BLaER1 treated with 17β-estradiol and CSF1 and Interleukin-3, amounts not matched to agents 10 nM and 100 nM (cell line): ENCODE data around the gene KRT76.
A peak's percentile ranks its signal among the peaks of the same experiment; 100 is the strongest.
"Not testable (repeated sequence)": the region's sequence is repeated elsewhere in the genome, so short reads cannot be mapped to it uniquely, and the experiment has no call there.

Source experiments
- H3K27ac ChIP-seq, 11 experiments: shearing (Covaris generic); formaldehyde crosslinking; 2 replicates each; pipeline ENCODE4 v1.8.1; 2022
- H3K27me3 ChIP-seq, 11 experiments: shearing (Covaris generic); formaldehyde crosslinking; 2 replicates each; pipeline ENCODE4 v1.8.1; 2022
- H3K36me3 ChIP-seq, 11 experiments: shearing (Covaris generic); formaldehyde crosslinking; 2 replicates each; pipeline ENCODE4 v1.8.1; 2022
- H3K4me1 ChIP-seq, 10 experiments: shearing (Covaris generic); formaldehyde crosslinking; 2 replicates each; pipeline ENCODE4 v1.8.1; 2022
- H3K4me2 ChIP-seq, 11 experiments: shearing (Covaris generic); formaldehyde crosslinking; 2 replicates each; pipeline ENCODE4 v1.8.1; 2022
- H3K4me3 ChIP-seq, 10 experiments: shearing (Covaris generic); formaldehyde crosslinking; 2 replicates each; pipeline ENCODE4 v1.8.1; 2022
- H3K9ac ChIP-seq, 11 experiments: shearing (Covaris generic); formaldehyde crosslinking; 2 replicates each; pipeline ENCODE4 v1.8.1; 2022
- H3K9me3 ChIP-seq, 11 experiments: shearing (Covaris generic); formaldehyde crosslinking; replicated peaks in 1 of 11; 2 replicates each; pipeline ENCODE4 v1.8.1; 2022
- H4K20me1 ChIP-seq, 11 experiments: shearing (Covaris generic); formaldehyde crosslinking; 2 replicates each; pipeline ENCODE4 v1.8.1; 2022
- Cebpa-rat ChIP-seq, 11 experiments: shearing (Covaris generic); IDR thresholded peaks; 2 replicates each; pipeline ENCODE4 v1.8.1; 2022

The KRT76 gene

GRCh38 chr12:52751795-52752194, 25.4 kb downstream of the KRT76 start:
- H3K4me3 ChIP-seq, result no peak overlapping the region
- no peak overlapping the region for H3K9ac ChIP-seq
- no peak for TF ChIP-seq Cebpa-rat (IDR thresholded peaks at IDR 0.05)
- peaks cover 6 to 15% (median 11%) of the 10 kb centered on the region in 10 experiments; a peak in 19 of 20 replicates for H3K4me1 ChIP-seq
- H3K27me3 ChIP-seq, result no peaks in the 10 kb centered on the region
- no peaks in the 10 kb centered on the region for H4K20me1 ChIP-seq
- no peaks in the 10 kb centered on the region for H3K36me3 ChIP-seq
- H3K4me2 ChIP-seq, result no peak overlapping the region
- no peaks in the 10 kb centered on the region for H3K9me3 ChIP-seq
- no peak overlapping the region for H3K27ac ChIP-seq

- peaks cover 6 to 15% (median 11%) of the 10 kb centered on the region in 10 experiments; a peak in 19 of 20 replicates for H3K4me1 ChIP-seq
- not testable (repeated sequence) for H3K4me2 ChIP-seq, H3K36me3 ChIP-seq, H3K9ac ChIP-seq, H3K27me3 ChIP-seq, H3K27ac ChIP-seq, H4K20me1 ChIP-seq, H3K4me3 ChIP-seq, H3K9me3 ChIP-seq
These were observed 26.6 kb downstream of the KRT76 start for GRCh38 chr12:52750532-52750931.

GRCh38 chr12:52749827-52750226, 27.3 kb downstream of the KRT76 start:
- TF ChIP-seq Cebpa-rat (IDR thresholded peaks at IDR 0.05), result no peak
- H3K27me3 ChIP-seq, result no peaks in the 10 kb centered on the region
- no peak overlapping the region for H3K27ac ChIP-seq
- no peaks in the 10 kb centered on the region for H3K36me3 ChIP-seq
- H3K9ac ChIP-seq, result no peak overlapping the region
- H3K9me3 ChIP-seq, result no peaks in the 10 kb centered on the region
- no peak overlapping the region for H3K4me3 ChIP-seq
- no peak overlapping the region for H3K4me2 ChIP-seq
- peaks cover 6 to 15% (median 11%) of the 10 kb centered on the region in 10 experiments; a peak in 19 of 20 replicates for H3K4me1 ChIP-seq
- no peaks in the 10 kb centered on the region for H4K20me1 ChIP-seq

GRCh38 chr12:52748578-52748977, 28.6 kb downstream of the KRT76 start:
- H3K9ac ChIP-seq, result no peak overlapping the region
- peaks cover 6 to 15% (median 11%) of the 10 kb centered on the region in 10 experiments; a peak in 19 of 20 replicates for H3K4me1 ChIP-seq
- H3K27ac ChIP-seq, result no peak overlapping the region
- no peaks in the 10 kb centered on the region for H3K9me3 ChIP-seq
- no peak for TF ChIP-seq Cebpa-rat (IDR thresholded peaks at IDR 0.05)
- no peaks in the 10 kb centered on the region for H4K20me1 ChIP-seq
- H3K27me3 ChIP-seq, result no peaks in the 10 kb centered on the region
- H3K4me3 ChIP-seq, result no peak overlapping the region
- H3K36me3 ChIP-seq, result no peaks in the 10 kb centered on the region
- peak overlapping the region; percentile 3 to 68 (median 58); a peak in 20 of 22 replicates for H3K4me2 ChIP-seq

- TF ChIP-seq Cebpa-rat (IDR thresholded peaks at IDR 0.05), result no peak
- H3K4me3 ChIP-seq, result no peak overlapping the region
- H3K4me2 ChIP-seq, result no peak overlapping the region
- peaks cover 6 to 15% (median 11%) of the 10 kb centered on the region in 10 experiments; a peak in 19 of 20 replicates for H3K4me1 ChIP-seq
- H3K9ac ChIP-seq, result no peak overlapping the region
- no peak overlapping the region for H3K27ac ChIP-seq
- no peaks in the 10 kb centered on the region for H3K36me3 ChIP-seq
- H4K20me1 ChIP-seq, result peaks cover 0 to 12% (median 0%) of the 10 kb centered on the region in 11 experiments; a peak in 6 of 22 replicates
- H3K9me3 ChIP-seq, result no peaks in the 10 kb centered on the region
- H3K27me3 ChIP-seq, result no peaks in the 10 kb centered on the region
These were observed 31.6 kb downstream of the KRT76 start for GRCh38 chr12:52745554-52745953.

- TF ChIP-seq Cebpa-rat (IDR thresholded peaks at IDR 0.05), result no peak
- Histone ChIP-seq H3K27me3 (no peaks in the 10 kb centered on the region), H4K20me1 (peaks cover 0 to 12% (median 0%) of the 10 kb centered on the region in 11 experiments; a peak in 6 of 22 replicates), H3K36me3 (no peaks in the 10 kb centered on the region), H3K4me1 (peaks cover 6 to 19% (median 11%) of the 10 kb centered on the region in 10 experiments; a peak in 19 of 20 replicates), H3K9ac (no peak overlapping the region), H3K4me3 (no peak overlapping the region), H3K9me3 (no peaks in the 10 kb centered on the region), H3K4me2 (no peak overlapping the region), H3K27ac (no peak overlapping the region)
These were observed 32.5 kb downstream of the KRT76 start for GRCh38 chr12:52744493-52745156.

GRCh38 chr12:52742822-52743457, 34.2 kb downstream of the KRT76 start:
- no peak overlapping the region for H3K27ac ChIP-seq
- peaks cover under 1 to 10% (median 3%) of the 10 kb centered on the region in 10 experiments; a peak in 15 of 20 replicates for H3K4me1 ChIP-seq
- no peaks in the 10 kb centered on the region for H3K27me3 ChIP-seq
- peaks cover 0 to 12% (median 0%) of the 10 kb centered on the region in 11 experiments; a peak in 6 of 22 replicates for H4K20me1 ChIP-seq
- H3K4me2 ChIP-seq, result no peak overlapping the region
- H3K4me3 ChIP-seq, result no peak overlapping the region
- H3K36me3 ChIP-seq, result no peaks in the 10 kb centered on the region
- no peak overlapping the region for H3K9ac ChIP-seq
- H3K9me3 ChIP-seq, result no peaks in the 10 kb centered on the region
- no peak for TF ChIP-seq Cebpa-rat (IDR thresholded peaks at IDR 0.05)

- Histone ChIP-seq H4K20me1 (peaks cover 0 to 12% (median 0%) of the 10 kb centered on the region in 11 experiments; a peak in 6 of 22 replicates), H3K4me1 (0 out of 20 replicates have a peak, but pooled peaks cover 0 to 4% (median 0%) of the 10 kb centered on the region in 10 experiments), H3K9ac (no peak overlapping the region), H3K36me3 (no peaks in the 10 kb centered on the region), H3K4me2 (no peak overlapping the region), H3K9me3 (no peaks in the 10 kb centered on the region), H3K4me3 (no peak overlapping the region), H3K27ac (no peak overlapping the region), H3K27me3 (no peaks in the 10 kb centered on the region)
- TF ChIP-seq Cebpa-rat (IDR thresholded peaks at IDR 0.05), result no peak
These were observed 35.0 kb downstream of the KRT76 start for GRCh38 chr12:52742196-52742580.

- Histone ChIP-seq H3K4me2 (no peak overlapping the region), H4K20me1 (peaks cover 0 to 12% (median 0%) of the 10 kb centered on the region in 11 experiments; a peak in 6 of 22 replicates), H3K27ac (no peak overlapping the region), H3K9me3 (no peaks in the 10 kb centered on the region), H3K4me1 (0 out of 20 replicates have a peak, but pooled peaks cover 0 to 4% (median 0%) of the 10 kb centered on the region in 10 experiments), H3K36me3 (no peaks in the 10 kb centered on the region), H3K27me3 (no peaks in the 10 kb centered on the region), H3K9ac (no peak overlapping the region), H3K4me3 (no peak overlapping the region)
- TF ChIP-seq Cebpa-rat (IDR thresholded peaks at IDR 0.05), result no peak
These were observed 35.6 kb downstream of the KRT76 start for GRCh38 chr12:52741375-52742195.
